Prostate gland (tissue), 2 donors: ENCODE data around the gene TCP11L1.

ENCODE experiments used
- CTCF ChIP-seq, 4 experiments: fragments of 200-600 bp in 2 of 4; fragments of 450-650 bp in 2 of 4; sonication (generic) in 2 of 4; IDR thresholded peaks; 1 replicate in 3 of 4; 2 replicates in 1 of 4; pipeline ENCODE4 v1.5.1; 2016 to 2019; ENCODE audit warnings: antibody characterized with exemption in 4 of 4, mild to moderate bottlenecking in 2 of 4, moderate library complexity in 2 of 4
- POLR2A ChIP-seq: fragments of 450-650 bp; IDR thresholded peaks from one replicate; pipeline ENCODE4 v1.6.1; 2016; ENCODE audit warnings: antibody characterized with exemption, mild to moderate bottlenecking
- POLR2AphosphoS5 ChIP-seq: sonication (generic); formaldehyde crosslinking; IDR thresholded peaks from one replicate; pipeline ENCODE4 v1.6.1; 2017; ENCODE audit warnings: antibody characterized with exemption

- peak in 1 of 4 experiments; percentile 23 for TF ChIP-seq CTCF (IDR thresholded peaks at IDR 0.05)
- peak; percentile 54 for TF ChIP-seq POLR2A
- peak; percentile 84 for TF ChIP-seq POLR2AphosphoS5
These were observed at the start of gene TCP11L1 for GRCh38 chr11:33039274-33040032.
